ENCODE data around the gene C16orf78.

- TF ChIP-seq CTCF (conservative IDR thresholded peaks at IDR 0.05; ENCODE audit: low read depth, low read length) (no peak), EZH2 (IDR thresholded peaks at IDR 0.05; ENCODE audit: borderline replicate concordance, low read depth, low read length, poor library complexity, severe bottlenecking) (no peak)
These were observed 45.3 kb upstream of the C16orf78 start for GRCh38 chr16:49328325-49328724.

Data from A673 (cell line).